HEK293T (cell line): ENCODE results near the gene CABYR.

Source experiments
- ELF4 ChIP-seq: fragments of 450-650 bp; IDR thresholded peaks from 2 replicates; pipeline ENCODE4 v1.6.1; 2017; ENCODE audit warnings: antibody characterized with exemption
- FOXK2 ChIP-seq: fragments of 450-650 bp; IDR thresholded peaks from 2 replicates; pipeline ENCODE4 v1.6.1; 2016; ENCODE audit warnings: mild to moderate bottlenecking
- NFRKB ChIP-seq: fragments of 450-650 bp; IDR thresholded peaks from 2 replicates; pipeline ENCODE4 v1.6.1; 2016; ENCODE audit warnings: mild to moderate bottlenecking, moderate library complexity
- PKNOX1 ChIP-seq: fragments of 450-650 bp; IDR thresholded peaks from 2 replicates; pipeline ENCODE4 v1.6.1; 2016
- SP1 ChIP-seq: fragments of 450-650 bp; IDR thresholded peaks from 2 replicates; pipeline ENCODE4 v1.6.1; 2017
- SUZ12 ChIP-seq: fragments of 450-650 bp; IDR thresholded peaks from 2 replicates; pipeline ENCODE4 v1.6.1; 2016; ENCODE audit warnings: mild to moderate bottlenecking
- TARDBP ChIP-seq: fragments of 450-650 bp; IDR thresholded peaks from 2 replicates; pipeline ENCODE4 v1.6.1; 2016

DNA sequence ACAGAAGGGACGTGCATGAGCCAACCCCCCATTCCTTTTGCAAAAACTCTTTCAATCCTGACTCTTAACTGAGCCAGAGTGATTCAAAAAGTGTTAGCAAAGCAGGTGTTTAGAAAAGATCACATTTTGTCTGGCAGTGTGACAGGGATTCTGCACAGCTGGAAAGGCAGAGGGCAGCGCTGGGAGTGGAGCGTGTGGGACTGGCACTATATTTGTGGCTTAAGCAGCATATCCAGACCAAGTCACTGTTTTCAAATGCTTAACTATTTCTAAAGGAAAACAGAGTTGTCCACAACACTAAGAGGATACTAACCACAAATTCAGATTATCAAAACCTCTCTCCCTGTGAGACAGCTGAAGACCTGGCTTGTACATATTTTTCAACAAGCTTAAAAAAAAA, 19.0 kb downstream of the CABYR start:
- TF ChIP-seq SP1 (no peak), NFRKB (no peak), TARDBP (no peak), ELF4 (no peak), FOXK2 (no peak), SUZ12 (no peak), PKNOX1 (no peak)
